ENCODE results near the gene B4GALNT1. TPM values are rescaled to one million over a fixed set of nuclear protein-coding genes. Genes with fewer than 3 reads are reported as not detected.

B4GALNT1 gene
- total and polyA plus RNA-seq, 4 donors, result 0.11 to 0.30 (median 0.25) TPM; not detected in 1

GRCh38 chr12:57602544-57602943, 30.5 kb downstream of the B4GALNT1 start:
- Histone ChIP-seq H3K36me3 (ENCODE audit: control insufficient read depth in 4 of 4, insufficient read depth in 3 of 4, low read depth in 1 of 4, low read length in 3 of 4) (peaks cover 2 to 40% (median 15%) of the 10 kb centered on the region in 4 donors), H3K9ac (ENCODE audit: low read depth in 1 of 2, low read length in 2 of 2) (no peak overlapping the region), H3K27me3 (ENCODE audit: control insufficient read depth in 4 of 4, insufficient read depth in 4 of 4, low read length in 3 of 4) (peaks cover 0 to 6% (median 2%) of the 10 kb centered on the region in 4 donors), H3K4me3 (ENCODE audit: low read depth in 1 of 3, low read length in 3 of 3) (no peak overlapping the region), H3K9me3 (ENCODE audit: control insufficient read depth in 4 of 4, low read length in 3 of 4) (no peaks in the 10 kb centered on the region), H3K4me1 (ENCODE audit: control insufficient read depth in 4 of 4, insufficient read depth in 4 of 4, low read length in 3 of 4) (no peaks in the 10 kb centered on the region), H3K27ac (ENCODE audit: low read depth in 1 of 2, low read length in 2 of 2) (no peak overlapping the region)
- DNase-seq (ENCODE audit: low spot score), result no peak
- TF ChIP-seq REST (IDR thresholded peaks at IDR 0.05) (no peak), TAF1 (conservative IDR thresholded peaks at IDR 0.05) (no peak), NR2F2 (IDR thresholded peaks at IDR 0.05) (no peak), FOXA2 (IDR thresholded peaks at IDR 0.05) (no peak), ZBTB33 (IDR thresholded peaks at IDR 0.05) (no peak), RAD21 (IDR thresholded peaks at IDR 0.05) (no peak), YY1 (IDR thresholded peaks at IDR 0.05) (no peak), EGR1 (IDR thresholded peaks at IDR 0.05; ENCODE audit: low read depth in 2 of 2) (no peak), GABPA (IDR thresholded peaks at IDR 0.05 in 1 of 2, conservative IDR thresholded peaks at IDR 0.05 in 1 of 2) (no peak), FOXA1 (IDR thresholded peaks at IDR 0.05) (no peak), SP1 (IDR thresholded peaks at IDR 0.05) (no peak), RXRA (IDR thresholded peaks at IDR 0.05) (no peak), ATF3 (IDR thresholded peaks at IDR 0.05) (no peak), HNF4G (IDR thresholded peaks at IDR 0.05) (no peak), HNF4A (conservative IDR thresholded peaks at IDR 0.05) (no peak), JUND (IDR thresholded peaks at IDR 0.05) (no peak), CTCF (IDR thresholded peaks at IDR 0.05; ENCODE audit: low read depth, low read length, missing input control) (no peak), MAX (IDR thresholded peaks at IDR 0.05) (no peak)

Data from liver (tissue), 9 donors.